Peyer's patch (tissue), 4 donors: ENCODE measurements around the gene CNTNAP2. TPM values are rescaled to one million over a fixed set of nuclear protein-coding genes. Genes with fewer than 3 reads are reported as not detected.

Experiments used
- DNase-seq, 3 donors: peaks; one replicate each; pipeline ENCODE4 v3.0.0-alpha.2; 2017 to 2019
- H3K27ac ChIP-seq, 4 donors: fragments of 200-600 bp; sonication (generic); one replicate each; pipeline ENCODE4 v1.5.1; 2016 to 2019
- H3K27me3 ChIP-seq, 2 donors: fragments of 200-600 bp; sonication (generic); one replicate each; pipeline ENCODE4 v1.5.1; 2019
- H3K36me3 ChIP-seq, 3 donors: fragments of 200-600 bp; sonication (generic); one replicate each; pipeline ENCODE4 v1.5.1; 2016 to 2019
- H3K4me1 ChIP-seq, 4 donors: fragments of 200-600 bp; sonication (generic); one replicate each; pipeline ENCODE4 v1.5.1; 2016 to 2019
- H3K4me3 ChIP-seq, 4 donors: fragments of 200-600 bp; sonication (generic); 1 replicate in 3 of 4; 2 replicates in 1 of 4; pipeline ENCODE4 v1.5.1; 2016 to 2019; ENCODE audit warnings: mild to moderate bottlenecking in 1 of 4
- H3K9me3 ChIP-seq, 4 donors: fragments of 200-600 bp; sonication (generic); one replicate each; pipeline ENCODE4 v1.5.1; 2016 to 2019; ENCODE audit warnings: mild to moderate bottlenecking in 1 of 4
- POLR2A ChIP-seq, 2 donors: fragments of 450-650 bp; IDR thresholded peaks; one replicate each; pipeline ENCODE4 v1.5.1; 2017; ENCODE audit warnings: antibody characterized with exemption in 2 of 2, mild to moderate bottlenecking in 2 of 2, moderate library complexity in 2 of 2
- total RNA-seq, 4 donors: library from RNA; depleted of rRNA; stranded (reverse); fragments of >200 nt; gene quantifications; one replicate each; pipeline ENCODE4 v1.1.0, GENCODE V29; 2016
- TF ChIP-seq, protein P1 (sequence below), 6 experiments: fragments of 450-650 bp in 4 of 6; fragments of 200-600 bp in 2 of 6; sonication (generic) in 1 of 6; IDR thresholded peaks; one replicate each; pipeline ENCODE4 v1.5.1; 2017 to 2019; ENCODE audit warnings: antibody characterized with exemption in 6 of 6, mild to moderate bottlenecking in 3 of 6, moderate library complexity in 1 of 6

The CNTNAP2 gene
- total RNA-seq, 4 donors from 2014 or later, result 1.5 to 4.9 (median 3.6) TPM

DNA sequence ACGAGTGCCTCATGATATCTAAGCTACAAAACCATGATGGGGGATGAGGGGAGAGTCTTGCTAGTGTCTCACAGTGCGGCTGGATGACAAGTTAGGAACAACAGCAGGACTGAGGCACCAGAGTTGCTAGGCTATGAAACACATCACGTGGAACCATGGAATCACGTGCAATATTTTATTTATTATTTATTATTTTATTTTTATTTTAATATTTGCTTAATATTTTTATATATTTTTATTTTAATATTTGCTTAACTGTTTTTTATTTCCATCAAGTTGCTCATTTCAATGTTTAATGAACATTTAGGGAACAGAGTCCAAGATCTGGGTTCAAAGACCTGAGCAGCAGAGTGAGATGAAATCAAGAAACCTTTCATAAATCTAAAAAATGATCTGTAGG, 614.6 kb downstream of the CNTNAP2 start:
- DNase-seq, result no peak
- no peaks in the 10 kb centered on the region for H3K36me3 ChIP-seq
- H3K27ac ChIP-seq, result no peak overlapping the region
- no peaks in the 10 kb centered on the region for H3K9me3 ChIP-seq
- no peaks in the 10 kb centered on the region for H3K4me1 ChIP-seq
- no peak for TF ChIP-seq POLR2A (IDR thresholded peaks at IDR 0.05)
- TF ChIP-seq, protein P1, sequence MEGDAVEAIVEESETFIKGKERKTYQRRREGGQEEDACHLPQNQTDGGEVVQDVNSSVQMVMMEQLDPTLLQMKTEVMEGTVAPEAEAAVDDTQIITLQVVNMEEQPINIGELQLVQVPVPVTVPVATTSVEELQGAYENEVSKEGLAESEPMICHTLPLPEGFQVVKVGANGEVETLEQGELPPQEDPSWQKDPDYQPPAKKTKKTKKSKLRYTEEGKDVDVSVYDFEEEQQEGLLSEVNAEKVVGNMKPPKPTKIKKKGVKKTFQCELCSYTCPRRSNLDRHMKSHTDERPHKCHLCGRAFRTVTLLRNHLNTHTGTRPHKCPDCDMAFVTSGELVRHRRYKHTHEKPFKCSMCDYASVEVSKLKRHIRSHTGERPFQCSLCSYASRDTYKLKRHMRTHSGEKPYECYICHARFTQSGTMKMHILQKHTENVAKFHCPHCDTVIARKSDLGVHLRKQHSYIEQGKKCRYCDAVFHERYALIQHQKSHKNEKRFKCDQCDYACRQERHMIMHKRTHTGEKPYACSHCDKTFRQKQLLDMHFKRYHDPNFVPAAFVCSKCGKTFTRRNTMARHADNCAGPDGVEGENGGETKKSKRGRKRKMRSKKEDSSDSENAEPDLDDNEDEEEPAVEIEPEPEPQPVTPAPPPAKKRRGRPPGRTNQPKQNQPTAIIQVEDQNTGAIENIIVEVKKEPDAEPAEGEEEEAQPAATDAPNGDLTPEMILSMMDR (IDR thresholded peaks at IDR 0.05), result no peak
- no peaks in the 10 kb centered on the region for H3K27me3 ChIP-seq
- H3K4me3 ChIP-seq, result no peak overlapping the region

DNA sequence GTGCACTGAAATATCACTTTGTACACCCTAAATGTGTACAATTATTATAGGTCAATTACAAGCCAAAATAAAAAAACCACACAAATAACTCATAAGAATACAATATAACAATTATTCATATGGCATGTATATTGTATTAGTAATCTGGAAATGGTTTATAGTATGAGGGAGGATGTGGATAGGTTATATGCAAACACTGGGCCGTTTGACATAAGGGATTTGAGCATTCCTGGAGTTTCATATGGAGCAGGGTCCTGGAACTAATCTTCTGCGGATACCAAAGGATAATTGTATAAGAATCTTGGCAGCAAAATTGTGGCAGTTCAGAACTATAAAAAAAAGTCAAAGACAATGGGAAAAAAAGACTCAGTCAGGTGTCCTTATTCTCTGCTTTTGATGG, 619.4 kb downstream of the CNTNAP2 start:
- Histone ChIP-seq H3K4me3 (no peak overlapping the region), H3K9me3 (no peaks in the 10 kb centered on the region), H3K4me1 (no peaks in the 10 kb centered on the region), H3K27ac (no peak overlapping the region), H3K27me3 (no peaks in the 10 kb centered on the region), H3K36me3 (no peaks in the 10 kb centered on the region)
- TF ChIP-seq, protein P1 (IDR thresholded peaks at IDR 0.05), result no peak
- TF ChIP-seq POLR2A (IDR thresholded peaks at IDR 0.05), result no peak
- no peak for DNase-seq

DNA sequence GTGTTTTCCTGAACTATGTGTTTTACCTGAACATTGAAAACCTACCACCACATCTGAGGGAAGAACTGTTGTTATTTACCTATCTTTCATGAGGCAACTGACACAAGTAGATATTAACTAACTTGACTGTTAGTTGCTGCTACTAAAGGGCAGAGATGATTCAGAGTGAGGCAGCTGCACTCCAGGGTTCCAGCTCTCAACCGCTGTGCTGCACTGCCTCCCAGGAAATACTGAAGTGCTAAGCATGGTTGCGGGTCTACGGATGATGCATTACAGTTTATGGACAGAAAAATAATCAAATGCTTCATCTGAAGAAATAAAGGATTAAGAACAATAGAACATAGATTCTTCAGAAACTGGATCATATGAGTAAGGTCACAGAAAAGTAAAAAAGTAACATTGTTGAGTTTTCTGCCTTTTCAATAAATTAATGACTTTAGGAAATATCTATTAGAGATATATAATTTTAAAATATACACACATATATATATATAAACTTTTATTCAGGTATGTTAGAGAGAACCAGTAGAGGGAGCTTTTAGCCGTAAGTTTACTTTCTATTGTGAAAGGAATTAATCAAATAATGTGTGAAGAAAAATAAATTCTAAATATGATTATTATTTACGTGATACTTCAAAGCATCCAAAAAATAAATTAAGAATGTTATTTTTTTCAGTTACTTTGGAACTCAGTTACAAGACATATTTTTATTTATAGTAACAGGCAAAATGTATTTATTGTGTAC, 620.0 kb downstream of the CNTNAP2 start:
- no peak for DNase-seq
- H3K27me3 ChIP-seq, result no peaks in the 10 kb centered on the region
- H3K27ac ChIP-seq, result no peak overlapping the region
- no peaks in the 10 kb centered on the region for H3K4me1 ChIP-seq
- TF ChIP-seq, protein P1 (IDR thresholded peaks at IDR 0.05), result no peak
- no peaks in the 10 kb centered on the region for H3K36me3 ChIP-seq
- H3K4me3 ChIP-seq, result no peak overlapping the region
- no peaks in the 10 kb centered on the region for H3K9me3 ChIP-seq

DNA sequence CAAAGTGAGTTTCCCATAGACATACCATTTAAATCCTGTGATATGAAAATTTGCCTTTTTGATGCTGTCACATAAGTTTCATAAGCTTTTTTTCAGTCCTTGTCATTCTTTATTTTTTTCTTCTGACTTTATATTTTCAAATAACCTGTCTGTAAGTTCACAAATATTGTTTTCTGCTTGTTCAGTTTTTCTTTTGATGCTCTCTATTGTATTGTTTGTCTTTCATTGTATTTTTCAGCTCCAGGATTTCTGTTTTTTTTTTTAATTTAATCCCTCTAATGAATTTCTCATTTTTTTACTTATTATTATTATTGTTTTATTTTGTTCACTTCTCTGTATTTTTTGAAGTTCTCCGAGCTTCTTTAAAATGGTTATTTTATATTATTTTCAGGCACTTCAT, 623.4 kb downstream of the CNTNAP2 start:
- no peaks in the 10 kb centered on the region for H3K9me3 ChIP-seq
- no peaks in the 10 kb centered on the region for H3K27me3 ChIP-seq
- H3K4me3 ChIP-seq, result no peak overlapping the region
- no peak for DNase-seq
- H3K36me3 ChIP-seq, result no peaks in the 10 kb centered on the region
- no peak overlapping the region for H3K27ac ChIP-seq
- TF ChIP-seq, protein P1 (IDR thresholded peaks at IDR 0.05), result no peak
- no peak for TF ChIP-seq POLR2A (IDR thresholded peaks at IDR 0.05)
- H3K4me1 ChIP-seq, result no peaks in the 10 kb centered on the region

DNA sequence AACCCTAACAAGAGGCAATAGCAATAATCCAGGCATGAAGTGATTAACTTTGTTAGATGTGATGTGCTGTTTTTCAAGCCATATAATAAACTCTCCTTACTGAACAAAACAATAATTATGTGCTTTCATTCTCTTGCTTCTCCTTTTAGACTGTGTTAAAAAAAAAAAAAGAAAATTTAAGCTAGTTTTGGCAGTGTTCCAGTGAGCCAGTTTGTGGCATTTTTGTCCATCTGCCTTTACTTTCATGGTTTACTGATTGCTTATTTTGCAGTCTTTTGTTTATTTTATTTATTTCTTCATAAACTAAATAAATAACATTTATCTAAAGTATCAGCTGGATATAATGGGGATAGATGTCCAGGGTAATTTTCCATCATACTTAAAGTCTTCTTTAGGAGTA, 625.3 kb downstream of the CNTNAP2 start:
- Histone ChIP-seq H3K27ac (no peak overlapping the region), H3K4me1 (no peaks in the 10 kb centered on the region), H3K27me3 (no peaks in the 10 kb centered on the region), H3K9me3 (peaks cover 0 to 3% (median 0%) of the 10 kb centered on the region in 4 donors), H3K4me3 (no peak overlapping the region), H3K36me3 (no peaks in the 10 kb centered on the region)
- no peak for TF ChIP-seq POLR2A (IDR thresholded peaks at IDR 0.05)
- TF ChIP-seq, protein P1 (IDR thresholded peaks at IDR 0.05), result no peak
- DNase-seq, result no peak
